ENCODE data around the gene TMEM141. TPM values are rescaled to one million over a fixed set of nuclear protein-coding genes. Genes with fewer than 3 reads are reported as not detected.

The TMEM141 gene
- total and polyA plus RNA-seq, 2 of the 8 experiments (the other 6 are each of a cell fraction or from before 2014, with no cell fraction given) = 51.1 to 137 TPM

DNA sequence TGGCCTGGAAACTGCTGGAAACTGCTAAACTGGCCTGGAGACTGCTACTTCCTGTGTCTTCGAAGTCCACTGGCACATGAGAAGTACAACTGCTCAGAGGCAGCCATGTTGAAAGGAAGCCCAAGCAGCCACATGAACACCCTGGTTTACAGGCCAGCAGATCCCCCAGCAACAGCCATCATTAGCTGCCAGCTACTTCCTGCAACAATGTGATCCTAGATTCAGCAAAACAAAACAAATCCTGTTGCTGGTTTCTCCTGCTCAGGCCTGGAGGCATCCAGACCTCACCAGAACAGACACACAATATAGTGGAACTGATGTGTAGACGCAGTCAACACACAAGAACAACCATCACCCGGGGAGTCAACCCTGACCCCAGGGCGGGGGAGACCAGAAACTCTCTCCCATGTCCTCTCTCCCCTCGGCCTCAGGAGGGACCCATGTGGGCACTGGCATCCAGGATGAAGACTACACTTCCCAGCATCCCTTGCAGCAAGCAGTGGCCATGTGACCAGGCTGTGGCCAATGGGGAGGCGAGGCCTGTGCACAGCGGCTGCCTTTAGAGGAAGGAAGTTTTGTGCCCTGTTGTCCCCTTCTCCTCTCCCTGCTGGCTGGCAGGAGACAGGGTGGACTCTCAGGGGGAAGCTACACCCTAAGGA lies 17.6 kb upstream of the TMEM141 start (continued):
- TF ChIP-seq ZNF274 (IDR thresholded peaks at IDR 0.05; ENCODE audit: borderline replicate concordance, extremely low read depth, low read length) (no peak), KDM4A (IDR thresholded peaks at IDR 0.05; ENCODE audit: low read depth, low read length, severe bottlenecking) (no peak), SIRT6 (IDR thresholded peaks at IDR 0.05; ENCODE audit: low read length) (no peak), CBX5 (IDR thresholded peaks at IDR 0.05; ENCODE audit: low read depth, low read length) (no peak), RBBP5 (IDR thresholded peaks at IDR 0.05; ENCODE audit: borderline replicate concordance, low read depth, low read length) (no peak), TAF1 (IDR thresholded peaks at IDR 0.05; ENCODE audit: low read depth, low read length) (no peak), JUN (IDR thresholded peaks at IDR 0.05; ENCODE audit: low read depth, low read length) (no peak), SIX5 (IDR thresholded peaks at IDR 0.05; ENCODE audit: low read depth, low read length) (peak; percentile 74), RFX5 (IDR thresholded peaks at IDR 0.05; ENCODE audit: borderline replicate concordance, low read depth, low read length) (no peak), BACH1 (IDR thresholded peaks at IDR 0.05; ENCODE audit: low read length) (no peak), SRF (IDR thresholded peaks at IDR 0.05; ENCODE audit: low read depth, low read length) (no peak)
- TF ChIP-seq, protein P1, sequence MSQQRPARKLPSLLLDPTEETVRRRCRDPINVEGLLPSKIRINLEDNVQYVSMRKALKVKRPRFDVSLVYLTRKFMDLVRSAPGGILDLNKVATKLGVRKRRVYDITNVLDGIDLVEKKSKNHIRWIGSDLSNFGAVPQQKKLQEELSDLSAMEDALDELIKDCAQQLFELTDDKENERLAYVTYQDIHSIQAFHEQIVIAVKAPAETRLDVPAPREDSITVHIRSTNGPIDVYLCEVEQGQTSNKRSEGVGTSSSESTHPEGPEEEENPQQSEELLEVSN (IDR thresholded peaks at IDR 0.05) = peak; percentile 73; the same call in 1 of the 2 replicates
- TF ChIP-seq, protein P2, sequence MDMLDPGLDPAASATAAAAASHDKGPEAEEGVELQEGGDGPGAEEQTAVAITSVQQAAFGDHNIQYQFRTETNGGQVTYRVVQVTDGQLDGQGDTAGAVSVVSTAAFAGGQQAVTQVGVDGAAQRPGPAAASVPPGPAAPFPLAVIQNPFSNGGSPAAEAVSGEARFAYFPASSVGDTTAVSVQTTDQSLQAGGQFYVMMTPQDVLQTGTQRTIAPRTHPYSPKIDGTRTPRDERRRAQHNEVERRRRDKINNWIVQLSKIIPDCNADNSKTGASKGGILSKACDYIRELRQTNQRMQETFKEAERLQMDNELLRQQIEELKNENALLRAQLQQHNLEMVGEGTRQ (IDR thresholded peaks at IDR 0.05; ENCODE audit: low read length) = peak; percentile 96
- TF ChIP-seq, protein P3, sequence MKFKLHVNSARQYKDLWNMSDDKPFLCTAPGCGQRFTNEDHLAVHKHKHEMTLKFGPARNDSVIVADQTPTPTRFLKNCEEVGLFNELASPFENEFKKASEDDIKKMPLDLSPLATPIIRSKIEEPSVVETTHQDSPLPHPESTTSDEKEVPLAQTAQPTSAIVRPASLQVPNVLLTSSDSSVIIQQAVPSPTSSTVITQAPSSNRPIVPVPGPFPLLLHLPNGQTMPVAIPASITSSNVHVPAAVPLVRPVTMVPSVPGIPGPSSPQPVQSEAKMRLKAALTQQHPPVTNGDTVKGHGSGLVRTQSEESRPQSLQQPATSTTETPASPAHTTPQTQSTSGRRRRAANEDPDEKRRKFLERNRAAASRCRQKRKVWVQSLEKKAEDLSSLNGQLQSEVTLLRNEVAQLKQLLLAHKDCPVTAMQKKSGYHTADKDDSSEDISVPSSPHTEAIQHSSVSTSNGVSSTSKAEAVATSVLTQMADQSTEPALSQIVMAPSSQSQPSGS (IDR thresholded peaks at IDR 0.05; ENCODE audit: low read length) = no peak

All from H1 (cell line).